Prostate gland (tissue), 2 donors: Measurements from ENCODE around the gene ADAT3. TPM values are rescaled to one million over a fixed set of nuclear protein-coding genes. Genes with fewer than 3 reads are reported as not detected.

ENCODE experiments used
- DNase-seq: peaks from one replicate; pipeline ENCODE4 v3.0.0-alpha.2; 2019; ENCODE audit warnings: low spot score
- H3K27ac ChIP-seq, 2 donors: fragments of 200-600 bp; sonication (generic); 2 replicates each; pipeline ENCODE4 v1.5.1; 2017 to 2019
- H3K27me3 ChIP-seq: fragments of 200-600 bp; sonication (generic); replicated peaks from 2 replicates; pipeline ENCODE4 v1.5.1; 2019; ENCODE audit not compliant: insufficient read depth
- H3K36me3 ChIP-seq, 2 donors: fragments of 200-600 bp; sonication (generic); 1 replicate in 1 of 2; 2 replicates in 1 of 2; pipeline versions ENCODE4 v1.5.1 to v1.8.1; 2017 to 2019
- H3K4me1 ChIP-seq: fragments of 200-600 bp; sonication (generic); replicated peaks from 2 replicates; pipeline ENCODE4 v1.5.1; 2019
- H3K4me3 ChIP-seq, 2 donors: fragments of 200-600 bp; sonication (generic); 2 replicates each; pipeline ENCODE4 v1.5.1; 2017 to 2019
- H3K9me3 ChIP-seq: fragments of 200-600 bp; sonication (generic); 2 replicates; pipeline ENCODE4 v1.5.1; 2017
- POLR2A ChIP-seq: fragments of 450-650 bp; IDR thresholded peaks from one replicate; pipeline ENCODE4 v1.6.1; 2016; ENCODE audit warnings: antibody characterized with exemption, mild to moderate bottlenecking
- POLR2AphosphoS5 ChIP-seq: sonication (generic); formaldehyde crosslinking; IDR thresholded peaks from one replicate; pipeline ENCODE4 v1.6.1; 2017; ENCODE audit warnings: antibody characterized with exemption
- WGBS: methylation state at CpG from one replicate; pipeline ENCODE4 v1.1.5; 2018; 5-methylcytosine and 5-hydroxymethylcytosine counted together
- intact Hi-C: fragments of 100-400 bp; cut with DNase I; formaldehyde crosslinking; loops from one replicate; pipeline ENCODE4 v1.14.2; 2022
- total RNA-seq, 2 donors: library from RNA; depleted of rRNA; stranded (reverse); fragments of >200 nt; gene quantifications; one replicate each; pipeline ENCODE4 v1.1.0, GENCODE V29; 2016
- TF ChIP-seq, protein P1 (sequence below), 4 experiments: fragments of 200-600 bp in 2 of 4; fragments of 450-650 bp in 2 of 4; sonication (generic) in 2 of 4; IDR thresholded peaks; 1 replicate in 3 of 4; 2 replicates in 1 of 4; pipeline ENCODE4 v1.5.1; 2016 to 2019; ENCODE audit warnings: antibody characterized with exemption in 4 of 4, mild to moderate bottlenecking in 2 of 4, moderate library complexity in 2 of 4

The ADAT3 gene
- total RNA-seq, 2 donors from 2014 or later = 17.3 to 25.1 TPM

DNA sequence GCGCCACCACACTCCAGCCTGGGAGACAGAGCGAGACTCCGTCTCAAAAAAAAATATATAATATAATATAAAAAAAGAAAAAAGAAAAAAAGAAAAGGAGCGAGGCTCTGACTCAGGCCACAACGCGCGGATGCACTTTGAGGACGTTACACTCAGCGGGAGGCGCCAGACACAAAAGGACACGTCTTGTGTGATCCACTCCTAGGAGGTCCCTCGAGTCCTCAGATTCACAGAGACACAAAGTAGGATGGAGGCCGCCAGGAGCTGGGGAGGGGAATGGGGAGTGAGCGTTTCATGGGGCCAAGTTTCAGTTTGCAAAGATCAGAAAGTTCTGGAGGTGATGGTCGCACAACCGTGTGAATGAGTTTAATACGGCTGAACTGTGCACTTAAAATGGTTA is 11.4 kb upstream of the ADAT3 start:
- intact Hi-C loops = no loop called here
- Histone ChIP-seq H3K4me1 (no peaks in the 10 kb centered on the region), H3K27ac (no peak overlapping the region), H3K4me3 (no peak overlapping the region), H3K36me3 (no peaks in the 10 kb centered on the region), H3K9me3 (no peaks in the 10 kb centered on the region), H3K27me3 (no peaks in the 10 kb centered on the region)
- 79% methylated on average over 17 of the region's 17 CpGs for WGBS
- TF ChIP-seq, protein P1, sequence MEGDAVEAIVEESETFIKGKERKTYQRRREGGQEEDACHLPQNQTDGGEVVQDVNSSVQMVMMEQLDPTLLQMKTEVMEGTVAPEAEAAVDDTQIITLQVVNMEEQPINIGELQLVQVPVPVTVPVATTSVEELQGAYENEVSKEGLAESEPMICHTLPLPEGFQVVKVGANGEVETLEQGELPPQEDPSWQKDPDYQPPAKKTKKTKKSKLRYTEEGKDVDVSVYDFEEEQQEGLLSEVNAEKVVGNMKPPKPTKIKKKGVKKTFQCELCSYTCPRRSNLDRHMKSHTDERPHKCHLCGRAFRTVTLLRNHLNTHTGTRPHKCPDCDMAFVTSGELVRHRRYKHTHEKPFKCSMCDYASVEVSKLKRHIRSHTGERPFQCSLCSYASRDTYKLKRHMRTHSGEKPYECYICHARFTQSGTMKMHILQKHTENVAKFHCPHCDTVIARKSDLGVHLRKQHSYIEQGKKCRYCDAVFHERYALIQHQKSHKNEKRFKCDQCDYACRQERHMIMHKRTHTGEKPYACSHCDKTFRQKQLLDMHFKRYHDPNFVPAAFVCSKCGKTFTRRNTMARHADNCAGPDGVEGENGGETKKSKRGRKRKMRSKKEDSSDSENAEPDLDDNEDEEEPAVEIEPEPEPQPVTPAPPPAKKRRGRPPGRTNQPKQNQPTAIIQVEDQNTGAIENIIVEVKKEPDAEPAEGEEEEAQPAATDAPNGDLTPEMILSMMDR (IDR thresholded peaks at IDR 0.05) = no peak
- TF ChIP-seq POLR2A (no peak), POLR2AphosphoS5 (no peak)
- no peak for DNase-seq

- Histone ChIP-seq H3K4me1 (no peaks in the 10 kb centered on the region), H3K4me3 (no peak overlapping the region), H3K9me3 (no peaks in the 10 kb centered on the region), H3K36me3 (no peaks in the 10 kb centered on the region), H3K27me3 (no peaks in the 10 kb centered on the region), H3K27ac (no peak overlapping the region)
- TF ChIP-seq, protein P1 (IDR thresholded peaks at IDR 0.05) = no peak
- no peak for TF ChIP-seq POLR2A
- TF ChIP-seq POLR2AphosphoS5 = no peak
- WGBS = 94% methylated on average over 13 of the region's 13 CpGs
- DNase-seq = no peak
- intact Hi-C loops = no loop called here
Observed at GRCh38 chr19:1896508-1896907, 8.7 kb upstream of the ADAT3 start.

- Histone ChIP-seq H3K27me3 (no peaks in the 10 kb centered on the region), H3K4me3 (no peak overlapping the region), H3K9me3 (no peaks in the 10 kb centered on the region), H3K27ac (no peak overlapping the region), H3K36me3 (no peaks in the 10 kb centered on the region), H3K4me1 (peaks cover 4% of the 10 kb centered on the region)
- intact Hi-C loops = no loop called here
- WGBS = 89% methylated on average over 16 of the region's 16 CpGs
- TF ChIP-seq POLR2A (no peak), POLR2AphosphoS5 (no peak)
- TF ChIP-seq, protein P1 (IDR thresholded peaks at IDR 0.05) = no peak
- DNase-seq = no peak
Observed at GRCh38 chr19:1901940-1902404, 3.2 kb upstream of the ADAT3 start.

- Histone ChIP-seq H3K9me3 (no peaks in the 10 kb centered on the region), H3K27ac (no peak overlapping the region), H3K4me1 (peaks cover 10% of the 10 kb centered on the region), H3K36me3 (no peaks in the 10 kb centered on the region), H3K4me3 (no peak overlapping the region), H3K27me3 (no peaks in the 10 kb centered on the region)
- 63% methylated on average over 6 of the region's 6 CpGs for WGBS
- TF ChIP-seq POLR2AphosphoS5 = no peak
- intact Hi-C loops = no loop called here
- DNase-seq = no peak
Observed at GRCh38 chr19:1902923-1903322, 2.3 kb upstream of the ADAT3 start.

DNA sequence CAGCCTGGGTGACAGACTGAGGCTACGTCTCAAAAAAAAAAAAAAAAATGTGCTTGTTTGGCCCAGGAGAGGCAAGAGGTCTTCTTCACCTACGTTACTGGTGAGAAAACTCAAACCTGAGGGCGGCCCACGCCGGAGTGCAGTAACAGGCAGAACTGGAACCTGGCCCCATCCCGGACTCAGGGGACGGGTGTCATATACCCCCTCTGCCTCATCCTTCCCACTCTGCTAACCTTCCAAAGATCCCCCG is 414 bp upstream of the ADAT3 start:
- TF ChIP-seq, protein P1 (IDR thresholded peaks at IDR 0.05) = no peak
- TF ChIP-seq POLR2AphosphoS5 (no peak), POLR2A (no peak)
- H3K27ac ChIP-seq = peak overlapping the region; percentile 92
- WGBS = 30% methylated on average over 8 of the region's 8 CpGs
- no peaks in the 10 kb centered on the region for H3K9me3 ChIP-seq
- peaks cover 15% of the 10 kb centered on the region for H3K4me1 ChIP-seq
- intact Hi-C loops = no loop called here
- DNase-seq = no peak
- no peaks in the 10 kb centered on the region for H3K27me3 ChIP-seq
- H3K36me3 ChIP-seq = no peaks in the 10 kb centered on the region
- H3K4me3 ChIP-seq = peak overlapping the region; percentile 59 to 83
